H1 (cell line): ENCODE data around the gene THUMPD2. TPM values are rescaled to one million over a fixed set of nuclear protein-coding genes. Genes with fewer than 3 reads are reported as not detected.

Source experiments
- CTCF ChIA-PET: fragments of 300-600 bp; sonication (Branson Sonifier 250); formaldehyde crosslinking; loops from one replicate; lab custom pipeline; 2021; ENCODE audit not compliant: partially characterized antibody; lab: Charles Lee
- POLR2A ChIA-PET: fragments of 300-600 bp; sonication (Branson Sonifier 250); formaldehyde crosslinking; loops from one replicate; lab custom pipeline; 2021; ENCODE audit warnings: inconsistent platforms; ENCODE audit not compliant: partially characterized antibody; lab: Charles Lee
- DNase-seq, 2 experiments: peaks; one replicate each; pipeline versions ENCODE4 v3.0.0 to v3.0.0-alpha.2; 2010 to 2022; ENCODE audit warnings: low spot score in 2 of 2, low read depth in 1 of 2, mixed read lengths in 1 of 2
- FAIRE-seq: peaks from 2 replicates; lab custom pipeline; 2011; peaks lifted over from hg19 to GRCh38; lab: Jason Lieb, UNC
- H2AFZ ChIP-seq: 2 replicates; pipeline ENCODE4 v1.8.1; 2012; ENCODE audit warnings: low read length, inconsistent platforms
- H2AK5ac ChIP-seq: 2 replicates; pipeline ENCODE4 v1.6.1; 2013; ENCODE audit warnings: low read depth, low read length
- H2BK120ac ChIP-seq: replicated peaks from 2 replicates; pipeline ENCODE3; 2013; ENCODE audit warnings: low read depth, low read length, inconsistent platforms
- H2BK12ac ChIP-seq: 2 replicates; pipeline ENCODE4 v1.6.1; 2013; ENCODE audit warnings: low read depth, low read length
- H2BK15ac ChIP-seq: 2 replicates; pipeline ENCODE4 v1.6.1; 2013; ENCODE audit warnings: low read length
- H2BK20ac ChIP-seq: 2 replicates; pipeline ENCODE4 v1.6.1; 2013; ENCODE audit warnings: low read length
- H2BK5ac ChIP-seq: 2 replicates; pipeline ENCODE4 v1.6.1; 2013; ENCODE audit warnings: low read depth, low read length
- H3K14ac ChIP-seq: 2 replicates; pipeline ENCODE4 v1.6.1; 2013; ENCODE audit warnings: inconsistent platforms; ENCODE audit not compliant: insufficient read length
- H3K18ac ChIP-seq: 2 replicates; pipeline ENCODE4 v1.6.1; 2013; ENCODE audit warnings: low read length; ENCODE audit errors: extremely low read depth
- H3K23ac ChIP-seq: 2 replicates; pipeline ENCODE4 v1.6.1; 2013; ENCODE audit warnings: inconsistent platforms; ENCODE audit not compliant: insufficient read length
- H3K23me2 ChIP-seq: 2 replicates; pipeline ENCODE4 v1.6.1; 2013; ENCODE audit warnings: low read depth, low read length
- H3K27ac ChIP-seq: 2 replicates; pipeline ENCODE4 v1.6.1; 2011; ENCODE audit warnings: low read depth, low read length, inconsistent platforms
- H3K27me3 ChIP-seq, 4 experiments: replicated peaks in 1 of 4; 1 replicate in 1 of 4; 2 replicates in 3 of 4; pipeline versions ENCODE4 v1.6.1 to v1.8.1; 2011 to 2013; ENCODE audit warnings: low read length in 3 of 4, mild to moderate bottlenecking in 3 of 4, inconsistent platforms in 2 of 4, mixed read lengths in 2 of 4, moderate library complexity in 1 of 4; ENCODE audit not compliant: control insufficient read depth in 3 of 4, insufficient read depth in 3 of 4; ENCODE audit errors: extremely low read depth in 1 of 4
- H3K36me3 ChIP-seq, 4 experiments: 2 replicates each; pipeline versions ENCODE4 v1.6.1 to v1.8.1; 2011 to 2013; ENCODE audit warnings: mild to moderate bottlenecking in 4 of 4, low read length in 3 of 4, moderate library complexity in 2 of 4, control low read depth in 1 of 4, inconsistent platforms in 1 of 4; ENCODE audit not compliant: insufficient read depth in 4 of 4, control insufficient read depth in 2 of 4
- H3K4ac ChIP-seq: replicated peaks from 2 replicates; pipeline ENCODE3; 2013; ENCODE audit warnings: low read length, low read depth, mixed read lengths, inconsistent platforms; ENCODE audit not compliant: insufficient read length
- H3K4me1 ChIP-seq, 4 experiments: replicated peaks in 1 of 4; 1 replicate in 1 of 4; 2 replicates in 3 of 4; pipeline versions ENCODE4 v1.6.1 to v1.8.1; 2011 to 2013; ENCODE audit warnings: low read length in 3 of 4, inconsistent platforms in 2 of 4, mixed read lengths in 1 of 4; ENCODE audit not compliant: insufficient read depth in 4 of 4, control insufficient read depth in 3 of 4
- H3K4me2 ChIP-seq, 2 experiments: 2 replicates each; pipeline versions ENCODE4 v1.6.1 to v1.8.1; 2011 to 2013; ENCODE audit warnings: low read depth in 2 of 2, low read length in 2 of 2, control low read depth in 1 of 2, inconsistent platforms in 1 of 2, mild to moderate bottlenecking in 1 of 2; ENCODE audit not compliant: insufficient read depth in 1 of 2
- H3K4me3 ChIP-seq, 4 experiments: fragments of 200-600, 300-600 bp in 1 of 4; sonication (generic), shearing (Covaris generic), sonication (Bioruptor Twin) in 1 of 4; 2 replicates each; pipeline versions ENCODE4 v1.5.1 to v1.8.1; 2011 to 2016; ENCODE audit warnings: low read length in 4 of 4, low read depth in 3 of 4, control low read depth in 2 of 4, inconsistent platforms in 2 of 4, mild to moderate bottlenecking in 2 of 4, mixed read lengths in 1 of 4, moderate library complexity in 1 of 4; ENCODE audit not compliant: insufficient read depth in 2 of 4; ENCODE audit errors: extremely low read depth in 1 of 4
- H3K56ac ChIP-seq: replicated peaks from 2 replicates; pipeline ENCODE3; 2013; ENCODE audit warnings: low read depth, mild to moderate bottlenecking, mixed read lengths, low read length, inconsistent platforms; ENCODE audit not compliant: insufficient read length
- H3K79me1 ChIP-seq: 2 replicates; pipeline ENCODE4 v1.6.1; 2013; ENCODE audit warnings: low read depth, low read length, control low read depth
- H3K79me2 ChIP-seq, 2 experiments: 2 replicates each; pipeline versions ENCODE4 v1.6.1 to v1.8.1; 2012 to 2013; ENCODE audit warnings: low read length in 2 of 2, mild to moderate bottlenecking in 2 of 2, inconsistent platforms in 1 of 2; ENCODE audit not compliant: insufficient read depth in 2 of 2, control insufficient read depth in 1 of 2
- H3K9ac ChIP-seq, 4 experiments: replicated peaks in 1 of 4; 1 replicate in 1 of 4; 2 replicates in 3 of 4; pipeline versions ENCODE4 v1.6.1 to v1.8.1; 2011 to 2013; ENCODE audit warnings: low read depth in 3 of 4, low read length in 3 of 4, control low read depth in 2 of 4, mild to moderate bottlenecking in 2 of 4, moderate library complexity in 2 of 4, inconsistent platforms in 1 of 4; ENCODE audit errors: extremely low read depth in 1 of 4
- H3K9me3 ChIP-seq, 2 experiments: 2 replicates each; pipeline versions ENCODE4 v1.6.1 to v1.8.1; 2012 to 2013; ENCODE audit warnings: mild to moderate bottlenecking in 2 of 2, moderate library complexity in 2 of 2, control low read depth in 1 of 2, inconsistent platforms in 1 of 2, low read depth in 1 of 2, low read length in 1 of 2, mixed read lengths in 1 of 2; ENCODE audit not compliant: insufficient read depth in 2 of 2
- H4K20me1 ChIP-seq, 2 experiments: replicated peaks in 1 of 2; 2 replicates each; pipeline versions ENCODE3 to v1.8.1; 2011 to 2013; ENCODE audit warnings: inconsistent platforms in 2 of 2, low read length in 2 of 2, mild to moderate bottlenecking in 1 of 2; ENCODE audit not compliant: insufficient read depth in 2 of 2, control insufficient read depth in 1 of 2
- H4K5ac ChIP-seq: 2 replicates; pipeline ENCODE4 v1.6.1; 2013; ENCODE audit warnings: low read length, low read depth, mixed read lengths, inconsistent platforms; ENCODE audit not compliant: insufficient read length
- H4K8ac ChIP-seq: 2 replicates; pipeline ENCODE4 v1.8.0; 2013; ENCODE audit warnings: mild to moderate bottlenecking, moderate library complexity, low read length, inconsistent platforms; ENCODE audit not compliant: insufficient read depth; ENCODE audit errors: extremely low read depth
- H4K91ac ChIP-seq: replicated peaks from 2 replicates; pipeline ENCODE3; 2013; ENCODE audit warnings: low read length, mixed read lengths, inconsistent platforms; ENCODE audit not compliant: insufficient read length
- EP300 ChIP-seq, 2 experiments: IDR thresholded peaks; 1 replicate in 1 of 2; 2 replicates in 1 of 2; pipeline ENCODE4 v1.6.1; 2011 to 2012; ENCODE audit warnings: low read depth in 2 of 2, low read length in 2 of 2, mild to moderate bottlenecking in 2 of 2, borderline replicate concordance in 1 of 2, inconsistent platforms in 1 of 2, moderate library complexity in 1 of 2
- GTF2F1 ChIP-seq: IDR thresholded peaks from 2 replicates; pipeline ENCODE4 v1.6.1; 2012; ENCODE audit warnings: low read depth, low read length, improper control_type of control experiment, borderline replicate concordance
- KDM4A ChIP-seq: IDR thresholded peaks from one replicate; pipeline ENCODE4 v1.7.1; 2012; ENCODE audit warnings: low read depth, mild to moderate bottlenecking, moderate library complexity, low read length, inconsistent platforms; ENCODE audit not compliant: severe bottlenecking
- TAF1 ChIP-seq: IDR thresholded peaks from 2 replicates; pipeline ENCODE4 v1.6.1; 2011; ENCODE audit warnings: mild to moderate bottlenecking, low read depth, low read length
- TCF12 ChIP-seq: IDR thresholded peaks from 2 replicates; pipeline ENCODE4 v1.6.1; 2011; ENCODE audit warnings: low read depth, mild to moderate bottlenecking, low read length
- WGBS, 2 experiments: shearing (Covaris generic) in 1 of 2; methylation state at CpG; one replicate each; pipeline versions ENCODE4 v1.1.6 to v1.1.7; 2013 to 2015; ENCODE audit warnings: low lambda C conversion rate in 2 of 2, mixed read lengths in 2 of 2, inconsistent platforms in 1 of 2, low coverage in 1 of 2, missing lambda C conversion rate in 1 of 2; ENCODE audit not compliant: insufficient replicate concordance in 2 of 2, insufficient coverage in 1 of 2, insufficient read length in 1 of 2; ENCODE audit errors: extremely low coverage in 1 of 2, missing lambda C conversion rate in 1 of 2; 5-methylcytosine and 5-hydroxymethylcytosine counted together
- polyA plus RNA-seq, 7 experiments: library from polyadenylated mRNA; depleted of rRNA in 3 of 7; stranded (reverse) in 5 of 7; unstranded in 2 of 7; fragments of >200 nt in 5 of 7; fragments of 200-250 nt in 2 of 7; gene quantifications; 1 replicate in 5 of 7; 2 replicates in 1 of 7; 4 replicates in 1 of 7; pipeline versions ENCODE4 v1.2.1 to v1.2.3, GENCODE V29; 2011 to 2013; ENCODE audit warnings: missing spikeins in 2 of 7, mixed read lengths in 2 of 7
- total RNA-seq: library from RNA; stranded (reverse); fragmentation: NEBNext Ultra II Directional; extraction: Animal tissue kit (Norgen Biotek cat#: 25700); gene quantifications from 2 replicates; pipeline ENCODE4 v1.2.1, GENCODE V29; 2021
- TF ChIP-seq, protein P1 (sequence below): IDR thresholded peaks from 2 replicates; pipeline ENCODE4 v1.6.1; 2011; ENCODE audit warnings: low read depth, mild to moderate bottlenecking, low read length; ENCODE audit not compliant: insufficient read depth

The THUMPD2 gene
- total and polyA plus RNA-seq, 2 of the 8 experiments (the other 6 are each of a cell fraction or from before 2014, with no cell fraction given), result 8.6 to 17.0 TPM

DNA sequence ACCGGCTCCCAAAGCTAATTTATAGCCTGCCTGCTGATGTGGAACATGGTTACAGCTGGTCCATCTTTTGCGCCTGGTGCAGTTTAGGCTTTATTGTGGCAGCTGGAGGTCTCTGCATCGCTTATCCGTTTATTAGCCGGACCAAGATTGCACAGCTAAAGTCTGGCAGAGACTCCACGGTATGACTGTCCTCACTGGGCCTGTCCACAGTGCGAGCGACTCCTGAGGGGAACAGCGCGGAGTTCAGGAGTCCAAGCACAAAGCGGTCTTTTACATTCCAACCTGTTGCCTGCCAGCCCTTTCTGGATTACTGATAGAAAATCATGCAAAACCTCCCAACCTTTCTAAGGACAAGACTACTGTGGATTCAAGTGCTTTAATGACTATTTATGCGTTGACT, 62.0 kb downstream of the THUMPD2 start:
- ChIA-PET CTCF (interaction anchor here (12.0 kb wide), 1 partner anchor 12 kb away, joined by 103 read pairs; no protein-coding TSS in a partner anchor), POLR2A (no interaction called here)
- Histone ChIP-seq H2BK120ac (no peak overlapping the region), H4K91ac (no peak overlapping the region), H3K79me2 (no peaks in the 10 kb centered on the region), H3K4ac (no peak overlapping the region), H3K23me2 (no peaks in the 10 kb centered on the region), H3K9ac (no peak overlapping the region), H3K27me3 (no peaks in the 10 kb centered on the region), H3K9me3 (no peaks in the 10 kb centered on the region), H2BK20ac (no peak overlapping the region), H4K8ac (no peak overlapping the region), H3K4me3 (no peak overlapping the region), H4K5ac (no peak overlapping the region), H2BK15ac (no peak overlapping the region), H2AFZ (no peak overlapping the region), H2BK5ac (no peak overlapping the region), H3K4me1 (peaks cover 0 to 5% (median 0%) of the 10 kb centered on the region in 4 experiments; a peak in 1 of 7 replicates), H2BK12ac (no peak overlapping the region), H3K79me1 (no peaks in the 10 kb centered on the region), H4K20me1 (no peaks in the 10 kb centered on the region), H2AK5ac (no peak overlapping the region), H3K14ac (no peak overlapping the region), H3K56ac (no peak overlapping the region), H3K23ac (no peak overlapping the region), H3K27ac (no peak overlapping the region), H3K4me2 (no peak overlapping the region), H3K36me3 (no peaks in the 10 kb centered on the region), H3K18ac (no peak overlapping the region)
- DNase-seq (no peak), FAIRE-seq (no peak)
- 94% methylated on average over 12 of the region's 12 CpGs; no CpG with 5 or more reads in 1 of the 2 experiments for WGBS, 2 experiments
- no peak for TF ChIP-seq EP300 (IDR thresholded peaks at IDR 0.05; ENCODE audit: borderline replicate concordance in 1 of 2, low read depth in 2 of 2, low read length in 2 of 2)
- TF ChIP-seq KDM4A, result no peak
- TF ChIP-seq, protein P1, sequence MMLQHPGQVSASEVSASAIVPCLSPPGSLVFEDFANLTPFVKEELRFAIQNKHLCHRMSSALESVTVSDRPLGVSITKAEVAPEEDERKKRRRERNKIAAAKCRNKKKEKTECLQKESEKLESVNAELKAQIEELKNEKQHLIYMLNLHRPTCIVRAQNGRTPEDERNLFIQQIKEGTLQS, result no peak
- no peak for TF ChIP-seq GTF2F1
- TF ChIP-seq TCF12, result no peak
- no peak for TF ChIP-seq TAF1
